K562 (cell line): ENCODE measurements around the gene C6orf141. TPM values are rescaled to one million over a fixed set of nuclear protein-coding genes. Genes with fewer than 3 reads are reported as not detected.

Experiments
- EP300 ChIP-seq: IDR thresholded peaks from 2 replicates; pipeline ENCODE4 v1.6.1; 2012; ENCODE audit warnings: low read length, improper control_type of control experiment
- HES1 ChIP-seq: fragments of 450-650 bp; IDR thresholded peaks from 2 replicates; pipeline ENCODE4 v1.6.1; 2016; ENCODE audit warnings: low read depth, mild to moderate bottlenecking, moderate library complexity
- IFI16 ChIP-seq: fragments of 250-450 bp; sonication (Bioruptor Pico); IDR thresholded peaks from 2 replicates; pipeline ENCODE4 v2.1.2; 2022; ENCODE audit warnings: mild to moderate bottlenecking, inconsistent platforms
- MBD2 ChIP-seq: sonication (generic); IDR thresholded peaks from 2 replicates; pipeline ENCODE4 v1.6.1; 2016; ENCODE audit warnings: low read depth, borderline replicate concordance
- MLLT1 ChIP-seq, 2 experiments: fragments of 450-650 bp; IDR thresholded peaks; 2 replicates each; pipeline ENCODE4 v1.6.1; 2016
- NFIC ChIP-seq: fragments of 450-650 bp; IDR thresholded peaks from 2 replicates; pipeline ENCODE4 v1.6.1; 2017; ENCODE audit warnings: mild to moderate bottlenecking, inconsistent platforms
- NFIX ChIP-seq: fragments of 250-450 bp; sonication (Bioruptor Pico); IDR thresholded peaks from 2 replicates; pipeline ENCODE4 v1.4.0; 2020; ENCODE audit warnings: low read depth, mild to moderate bottlenecking, moderate library complexity
- RBM15 ChIP-seq: fragments of 200-400 bp; formaldehyde crosslinking; IDR thresholded peaks from 2 replicates; pipeline ENCODE4 v1.6.1; 2018; ENCODE audit warnings: mild to moderate bottlenecking, low read length, moderate library complexity; ENCODE audit not compliant: insufficient read depth
- REST ChIP-seq, 2 experiments: fragments of 450-650 bp; formaldehyde crosslinking in 1 of 2; IDR thresholded peaks; 2 replicates each; pipeline versions ENCODE4 v1.4.0 to v1.6.1; 2014 to 2020; ENCODE audit warnings: mild to moderate bottlenecking in 2 of 2, borderline replicate concordance in 1 of 2, low read depth in 1 of 2
- SMARCA4 ChIP-seq: fragments of 450-650 bp; IDR thresholded peaks from 2 replicates; pipeline ENCODE4 v1.6.1; 2016
- TAF9B ChIP-seq: fragments of 450-650 bp; IDR thresholded peaks from 2 replicates; pipeline ENCODE4 v1.6.1; 2018; ENCODE audit warnings: mild to moderate bottlenecking; ENCODE audit not compliant: partially characterized antibody
- ZBTB2 ChIP-seq: fragments of 450-650 bp; IDR thresholded peaks from 2 replicates; pipeline ENCODE4 v1.6.1; 2016; ENCODE audit warnings: antibody characterized with exemption
- ZFX ChIP-seq: sonication (generic); formaldehyde crosslinking; IDR thresholded peaks from 2 replicates; pipeline ENCODE4 v1.8.0; 2022; ENCODE audit warnings: mild to moderate bottlenecking, missing genetic modification reagents, moderate library complexity
- ZNF655 ChIP-seq: fragments of 250-450 bp; sonication (Bioruptor Pico); IDR thresholded peaks from 2 replicates; pipeline ENCODE4 v1.5.0; 2021
- polyA plus RNA-seq, 8 experiments: library from polyadenylated mRNA; depleted of rRNA in 4 of 8; stranded (reverse) in 5 of 8; unstranded in 3 of 8; fragments of >200 nt; fragmentation: Nextera tagmentation in 2 of 8; fragmentation: Illumina TruSeq in 1 of 8; extraction: Ambion mirVana in 2 of 8; extraction: Trizol in 1 of 8; gene quantifications; 2 replicates each; pipeline versions ENCODE4 v1.2.1 to v1.2.3, GENCODE V29; 2011 to 2014; ENCODE audit warnings: inconsistent platforms in 1 of 8, missing spikeins in 1 of 8
- total RNA-seq, 7 experiments: library from RNA; depleted of rRNA in 6 of 7; stranded (reverse); fragments of >200 nt in 6 of 7; fragmentation: Illumina TruSeq in 2 of 7; extraction: Trizol in 2 of 7; gene quantifications; 2 replicates each; pipeline versions ENCODE4 v1.2.1 to v1.2.3, GENCODE V29; 2011 to 2021; ENCODE audit warnings: low replicate concordance in 1 of 7

The C6orf141 gene
- total and polyA plus RNA-seq, 9 of the 15 experiments (the other 6 are each of a cell fraction or from before 2014, with no cell fraction given), result not detected

- no peak for TF ChIP-seq REST (IDR thresholded peaks at IDR 0.05; ENCODE audit: borderline replicate concordance)
- no peak for TF ChIP-seq REST (CRISPR knock-in tag; IDR thresholded peaks at IDR 0.05; ENCODE audit: low read depth)
- no peak for TF ChIP-seq ZNF655 (CRISPR knock-in tag)
- no peak for TF ChIP-seq NFIX (CRISPR knock-in tag)
- TF ChIP-seq RBM15, result no peak
- no peak for TF ChIP-seq MBD2
- no peak for TF ChIP-seq ZBTB2
- no peak for TF ChIP-seq ZFX (CRISPR knock-in tag)
- TF ChIP-seq MLLT1 (IDR thresholded peaks at IDR 0.05), result no peak
- peak; percentile 39 for TF ChIP-seq TAF9B
- peak; percentile 15; the same call in 1 of the 2 replicates for TF ChIP-seq EP300
- TF ChIP-seq SMARCA4, result peak; percentile 84; the same call in 1 of the 2 replicates
- no peak for TF ChIP-seq HES1
- no peak for TF ChIP-seq IFI16 (CRISPR knock-in tag)
- no peak for TF ChIP-seq NFIC
These were observed 9.2 kb upstream of the C6orf141 start (continued) for GRCh38 chr6:49541210-49541724.
